HEK293T (cell line): Measurements from ENCODE around the gene EXD3.
A peak's percentile ranks its signal among the peaks of the same experiment; 100 is the strongest.

ENCODE experiments used
- CTCF ChIA-PET: fragments of 350-600 bp; formaldehyde crosslinking; extraction: SDS; loops from one replicate; lab custom pipeline; 2021; ENCODE audit warnings: antibody characterized with exemption, inconsistent platforms; lab: Yijun Ruan, JAX
- POLR2A ChIA-PET: fragments of 350-600 bp; formaldehyde crosslinking; extraction: SDS; loops from one replicate; lab custom pipeline; 2020; ENCODE audit warnings: antibody characterized with exemption, inconsistent platforms; lab: Yijun Ruan, JAX
- DNase-seq: peaks from one replicate; pipeline ENCODE4 v3.0.0; 2012; ENCODE audit warnings: mixed read lengths; ENCODE audit errors: extremely low spot score
- ARNT ChIP-seq: fragments of 450-650 bp; IDR thresholded peaks from 2 replicates; pipeline ENCODE4 v1.6.1; 2017; ENCODE audit warnings: mild to moderate bottlenecking
- BHLHE40 ChIP-seq: fragments of 450-650 bp; IDR thresholded peaks from 2 replicates; pipeline ENCODE4 v1.6.1; 2016; ENCODE audit warnings: mild to moderate bottlenecking, moderate library complexity, borderline replicate concordance
- CTBP1 ChIP-seq: fragments of 450-650 bp; IDR thresholded peaks from 2 replicates; pipeline ENCODE4 v1.6.1; 2016; ENCODE audit warnings: borderline replicate concordance
- ELF4 ChIP-seq: fragments of 450-650 bp; IDR thresholded peaks from 2 replicates; pipeline ENCODE4 v1.6.1; 2017; ENCODE audit warnings: antibody characterized with exemption
- FOXA1 ChIP-seq: fragments of 450-650 bp; IDR thresholded peaks from 2 replicates; pipeline ENCODE4 v1.6.1; 2016; ENCODE audit warnings: mild to moderate bottlenecking
- FOXK2 ChIP-seq: fragments of 450-650 bp; IDR thresholded peaks from 2 replicates; pipeline ENCODE4 v1.6.1; 2016; ENCODE audit warnings: mild to moderate bottlenecking
- FOXM1 ChIP-seq: fragments of 450-650 bp; IDR thresholded peaks from 2 replicates; pipeline ENCODE4 v1.6.1; 2017; ENCODE audit warnings: mild to moderate bottlenecking, borderline replicate concordance
- HDGF ChIP-seq: fragments of 450-650 bp; IDR thresholded peaks from 2 replicates; pipeline ENCODE4 v1.6.1; 2017; ENCODE audit warnings: antibody characterized with exemption, borderline replicate concordance
- L3MBTL2 ChIP-seq: fragments of 450-650 bp; conservative IDR thresholded peaks from 2 replicates; pipeline ENCODE4 v1.6.1; 2016; ENCODE audit warnings: mild to moderate bottlenecking
- LEF1 ChIP-seq: fragments of 450-650 bp; IDR thresholded peaks from 2 replicates; pipeline ENCODE4 v1.6.1; 2017; ENCODE audit warnings: mild to moderate bottlenecking, borderline replicate concordance
- NFRKB ChIP-seq: fragments of 450-650 bp; IDR thresholded peaks from 2 replicates; pipeline ENCODE4 v1.6.1; 2016; ENCODE audit warnings: mild to moderate bottlenecking, moderate library complexity
- PKNOX1 ChIP-seq: fragments of 450-650 bp; IDR thresholded peaks from 2 replicates; pipeline ENCODE4 v1.6.1; 2016
- SP1 ChIP-seq: fragments of 450-650 bp; IDR thresholded peaks from 2 replicates; pipeline ENCODE4 v1.6.1; 2017
- SUZ12 ChIP-seq: fragments of 450-650 bp; IDR thresholded peaks from 2 replicates; pipeline ENCODE4 v1.6.1; 2016; ENCODE audit warnings: mild to moderate bottlenecking
- TARDBP ChIP-seq: fragments of 450-650 bp; IDR thresholded peaks from 2 replicates; pipeline ENCODE4 v1.6.1; 2016
- ZNF384 ChIP-seq: fragments of 450-650 bp; IDR thresholded peaks from 2 replicates; pipeline ENCODE4 v1.6.1; 2016

The EXD3 gene

GRCh38 chr9:137295849-137296669 lies 126.9 kb downstream of the EXD3 start:
- TF ChIP-seq TARDBP (no peak), FOXK2 (no peak), HDGF (no peak), ARNT (no peak), FOXA1 (no peak), SUZ12 (no peak), ZNF384 (no peak), L3MBTL2 (no peak), BHLHE40 (no peak), CTBP1 (no peak), SP1 (no peak), PKNOX1 (no peak), LEF1 (no peak), ELF4 (no peak), NFRKB (no peak), FOXM1 (no peak)
- POLR2A ChIA-PET: interaction anchor here (1.1 kb wide), 1 partner anchor 127 kb away, joined by 4 read pairs; the partner anchor contains the start of genes EXD3 and NOXA1
- DNase-seq: no peak
- CTCF ChIA-PET: interaction anchor here (0.6 kb wide), 1 partner anchor 50 kb away, joined by 3 read pairs; no protein-coding TSS in a partner anchor

GRCh38 chr9:137295238-137295811 lies 127.6 kb downstream of the EXD3 start:
- CTCF ChIA-PET: no interaction called here
- TF ChIP-seq ARNT: 0 out of 2 replicates have a peak, but pooled peaks have one; percentile 42
- TF ChIP-seq FOXM1: no peak
- peak; percentile 80 for DNase-seq
- POLR2A ChIA-PET: no interaction called here

GRCh38 chr9:137294681-137295237 lies 128.2 kb downstream of the EXD3 start:
- CTCF ChIA-PET: no interaction called here
- DNase-seq: no peak
- TF ChIP-seq SP1 (no peak), L3MBTL2 (0 out of 2 replicates have a peak, but pooled peaks have one; percentile 1)
- POLR2A ChIA-PET: no interaction called here

GRCh38 chr9:137294091-137294680 lies 128.8 kb downstream of the EXD3 start:
- TF ChIP-seq ELF4 (no peak), FOXA1 (no peak), FOXM1 (no peak), CTBP1 (0 out of 2 replicates have a peak, but pooled peaks have one; percentile 31), L3MBTL2 (0 out of 2 replicates have a peak, but pooled peaks have one; percentile 23), BHLHE40 (no peak), TARDBP (no peak)
- ChIA-PET POLR2A (interaction anchor here (1.2 kb wide), 1 partner anchor 129 kb away, joined by 3 read pairs; the partner anchor contains the start of gene NOXA1), CTCF (no interaction called here)
- peak; percentile 64 for DNase-seq

- TF ChIP-seq TARDBP (no peak), ELF4 (no peak), NFRKB (no peak), ARNT (no peak), FOXK2 (no peak), L3MBTL2 (no peak), PKNOX1 (no peak), FOXM1 (no peak), ZNF384 (no peak), LEF1 (no peak), CTBP1 (no peak), SP1 (no peak), FOXA1 (no peak)
- DNase-seq: no peak
- POLR2A ChIA-PET: interaction anchor here (0.9 to 1.2 kb wide), 2 partner anchors 9 to 130 kb away, joined by 3 read pairs; partner anchors contain the start of genes NOXA1 and NRARP
- CTCF ChIA-PET: no interaction called here
These were observed 129.4 kb downstream of the EXD3 start for GRCh38 chr9:137293482-137294090.

GRCh38 chr9:137293094-137293481 lies 129.9 kb downstream of the EXD3 start:
- ChIA-PET POLR2A (interaction anchor here (0.9 to 1.2 kb wide), 2 partner anchors 9 to 130 kb away, joined by 3 read pairs; partner anchors contain the start of genes NOXA1 and NRARP), CTCF (no interaction called here)
- DNase-seq: no peak
- no peak for TF ChIP-seq FOXA1
- TF ChIP-seq SUZ12: no peak
- TF ChIP-seq HDGF: no peak
- TF ChIP-seq ZNF384: no peak
- no peak for TF ChIP-seq LEF1
- TF ChIP-seq ARNT: no peak
- TF ChIP-seq SP1: no peak
- no peak for TF ChIP-seq NFRKB
- no peak for TF ChIP-seq ELF4
- TF ChIP-seq CTBP1: no peak
- TF ChIP-seq FOXM1: no peak
- no peak for TF ChIP-seq FOXK2
- TF ChIP-seq BHLHE40: no peak
- TF ChIP-seq L3MBTL2: no peak
- no peak for TF ChIP-seq TARDBP
- no peak for TF ChIP-seq PKNOX1
